ENCODE results near the gene TRABD.

The TRABD gene

GRCh38 chr22:50226875-50227165 lies 41.1 kb downstream of the TRABD start:
- no peaks in the 10 kb centered on the region for H3K27me3 ChIP-seq (ENCODE audit: insufficient read depth, low read length, poor library complexity)
- no peak overlapping the region for H3K9ac ChIP-seq (ENCODE audit: low read depth, low read length)
- peaks cover 68% of the 10 kb centered on the region for H3K36me3 ChIP-seq (ENCODE audit: insufficient read depth, low read length)
- no peak for DNase-seq
- no peak overlapping the region for H3K4me2 ChIP-seq (ENCODE audit: insufficient read depth, low read length)
- H3K79me2 ChIP-seq (ENCODE audit: insufficient read depth, low read length) = peaks cover 12% of the 10 kb centered on the region; the same call in 1 of the 2 replicates
- no peak for TF ChIP-seq CTCF (IDR thresholded peaks at IDR 0.05; ENCODE audit: borderline replicate concordance, extremely low read depth, low read length, poor library complexity, severe bottlenecking)
- no peak for TF ChIP-seq EZH2 (IDR thresholded peaks at IDR 0.05; ENCODE audit: borderline replicate concordance, low read depth, low read length, severe bottlenecking)
- H2AFZ ChIP-seq (ENCODE audit: low read depth, low read length) = no peak overlapping the region
- peaks cover 33% of the 10 kb centered on the region for H4K20me1 ChIP-seq (ENCODE audit: insufficient read depth, low read length)
- no peak overlapping the region for H3K4me3 ChIP-seq (ENCODE audit: low read depth in 1 of 2, low read length in 2 of 2)
- no peak overlapping the region for H3K27ac ChIP-seq (ENCODE audit: low read length)
- no peaks in the 10 kb centered on the region for H3K9me3 ChIP-seq (ENCODE audit: insufficient read depth, low read length, severe bottlenecking)
- ATAC-seq (ENCODE audit: insufficient read depth, low read depth) = no peak
- no peaks in the 10 kb centered on the region for H3K4me1 ChIP-seq (ENCODE audit: insufficient read depth, low read length)

DNA sequence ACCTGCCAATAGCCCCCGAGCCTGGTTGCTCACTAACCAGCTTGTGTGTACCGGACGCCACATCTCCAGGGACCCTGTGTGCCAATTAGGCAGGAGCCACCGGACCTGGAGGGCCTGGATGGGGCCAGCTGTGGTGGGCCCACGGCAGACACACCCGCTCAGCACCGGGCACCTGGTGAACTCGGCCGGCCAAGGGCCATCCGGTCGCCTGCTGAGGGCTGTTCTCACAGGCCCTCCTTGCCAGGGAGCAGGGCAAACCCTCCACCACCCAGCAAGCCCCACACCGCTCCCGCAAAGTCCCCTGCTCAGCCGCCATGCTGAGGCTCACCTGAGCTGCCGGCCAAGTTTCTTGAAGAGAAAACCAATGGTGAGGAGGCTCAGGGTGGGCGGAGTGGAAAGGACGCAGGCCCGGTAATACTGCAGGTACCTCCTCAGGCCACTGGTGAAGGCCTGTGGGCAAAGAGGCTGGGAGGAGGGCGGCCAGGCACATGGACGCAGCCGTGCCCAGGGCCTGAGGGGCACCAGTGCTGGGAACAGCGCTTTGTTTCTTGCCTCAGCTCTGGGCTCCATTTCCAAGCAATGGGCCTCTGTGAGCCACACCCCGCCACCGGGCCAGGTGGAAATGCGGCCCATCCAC lies 42.0 kb downstream of the TRABD start:
- Histone ChIP-seq H3K4me2 (ENCODE audit: insufficient read depth, low read length) (no peak overlapping the region), H3K27me3 (ENCODE audit: insufficient read depth, low read length, poor library complexity) (no peaks in the 10 kb centered on the region), H3K9ac (ENCODE audit: low read depth, low read length) (no peak overlapping the region), H3K79me2 (ENCODE audit: insufficient read depth, low read length) (peaks cover 12% of the 10 kb centered on the region; the same call in 1 of the 2 replicates), H2AFZ (ENCODE audit: low read depth, low read length) (no peak overlapping the region), H3K9me3 (ENCODE audit: insufficient read depth, low read length, severe bottlenecking) (no peaks in the 10 kb centered on the region), H3K36me3 (ENCODE audit: insufficient read depth, low read length) (peaks cover 59% of the 10 kb centered on the region), H3K27ac (ENCODE audit: low read length) (no peak overlapping the region), H3K4me1 (ENCODE audit: insufficient read depth, low read length) (no peaks in the 10 kb centered on the region), H4K20me1 (ENCODE audit: insufficient read depth, low read length) (peaks cover 26% of the 10 kb centered on the region), H3K4me3 (ENCODE audit: low read depth in 1 of 2, low read length in 2 of 2) (no peak overlapping the region)
- TF ChIP-seq CTCF (IDR thresholded peaks at IDR 0.05; ENCODE audit: borderline replicate concordance, extremely low read depth, low read length, poor library complexity, severe bottlenecking) (no peak), EZH2 (IDR thresholded peaks at IDR 0.05; ENCODE audit: borderline replicate concordance, low read depth, low read length, severe bottlenecking) (no peak)
- DNase-seq = no peak
- no peak for ATAC-seq (ENCODE audit: insufficient read depth, low read depth)

- Histone ChIP-seq H3K9ac (ENCODE audit: low read depth, low read length) (no peak overlapping the region), H3K79me2 (ENCODE audit: insufficient read depth, low read length) (peaks cover 12% of the 10 kb centered on the region; the same call in 1 of the 2 replicates), H3K9me3 (ENCODE audit: insufficient read depth, low read length, severe bottlenecking) (no peaks in the 10 kb centered on the region), H3K4me2 (ENCODE audit: insufficient read depth, low read length) (no peak overlapping the region), H2AFZ (ENCODE audit: low read depth, low read length) (no peak overlapping the region), H3K4me1 (ENCODE audit: insufficient read depth, low read length) (no peaks in the 10 kb centered on the region), H4K20me1 (ENCODE audit: insufficient read depth, low read length) (peaks cover 25% of the 10 kb centered on the region), H3K4me3 (ENCODE audit: low read depth in 1 of 2, low read length in 2 of 2) (no peak overlapping the region), H3K27me3 (ENCODE audit: insufficient read depth, low read length, poor library complexity) (no peaks in the 10 kb centered on the region), H3K27ac (ENCODE audit: low read length) (no peak overlapping the region), H3K36me3 (ENCODE audit: insufficient read depth, low read length) (peaks cover 55% of the 10 kb centered on the region)
- no peak for DNase-seq
- no peak for ATAC-seq (ENCODE audit: insufficient read depth, low read depth)
- TF ChIP-seq CTCF (IDR thresholded peaks at IDR 0.05; ENCODE audit: borderline replicate concordance, extremely low read depth, low read length, poor library complexity, severe bottlenecking) (no peak), EZH2 (IDR thresholded peaks at IDR 0.05; ENCODE audit: borderline replicate concordance, low read depth, low read length, severe bottlenecking) (no peak)
Measured at GRCh38 chr22:50228366-50228765, 42.7 kb downstream of the TRABD start.
